ENCODE measurements around the gene CNDP2.

- TF ChIP-seq CTCF (IDR thresholded peaks at IDR 0.05; ENCODE audit: low read length), result no peak
- no peak for TF ChIP-seq EZH2phosphoT487 (IDR thresholded peaks at IDR 0.05; ENCODE audit: low read length)
Observed at GRCh38 chr18:74533666-74534065, 37.5 kb downstream of the CNDP2 start.

All from MM.1S (cell line).